GM18873 (cell line): Measurements from ENCODE around the gene NDUFA11.
"Not testable (repeated sequence)": the region's sequence is repeated elsewhere in the genome, so short reads cannot be mapped to it uniquely, and the experiment has no call there.

Experiments used
- ATAC-seq: cut with Tn5 transposase; IDR thresholded peaks from one replicate; pipeline ENCODE4 v1.9.1; 2021; ENCODE audit warnings: mild to moderate bottlenecking, moderate library complexity, moderate number of reproducible peaks; ENCODE audit not compliant: unreplicated experiment, low FRiP score

The NDUFA11 gene

GRCh38 chr19:5864725-5865486, 38.7 kb downstream of the NDUFA11 start:
- no peak for ATAC-seq

- ATAC-seq, result no peak
Measured at GRCh38 chr19:5864013-5864720, 39.4 kb downstream of the NDUFA11 start.

GRCh38 chr19:5863030-5863665, 40.4 kb downstream of the NDUFA11 start:
- no peak for ATAC-seq

DNA sequence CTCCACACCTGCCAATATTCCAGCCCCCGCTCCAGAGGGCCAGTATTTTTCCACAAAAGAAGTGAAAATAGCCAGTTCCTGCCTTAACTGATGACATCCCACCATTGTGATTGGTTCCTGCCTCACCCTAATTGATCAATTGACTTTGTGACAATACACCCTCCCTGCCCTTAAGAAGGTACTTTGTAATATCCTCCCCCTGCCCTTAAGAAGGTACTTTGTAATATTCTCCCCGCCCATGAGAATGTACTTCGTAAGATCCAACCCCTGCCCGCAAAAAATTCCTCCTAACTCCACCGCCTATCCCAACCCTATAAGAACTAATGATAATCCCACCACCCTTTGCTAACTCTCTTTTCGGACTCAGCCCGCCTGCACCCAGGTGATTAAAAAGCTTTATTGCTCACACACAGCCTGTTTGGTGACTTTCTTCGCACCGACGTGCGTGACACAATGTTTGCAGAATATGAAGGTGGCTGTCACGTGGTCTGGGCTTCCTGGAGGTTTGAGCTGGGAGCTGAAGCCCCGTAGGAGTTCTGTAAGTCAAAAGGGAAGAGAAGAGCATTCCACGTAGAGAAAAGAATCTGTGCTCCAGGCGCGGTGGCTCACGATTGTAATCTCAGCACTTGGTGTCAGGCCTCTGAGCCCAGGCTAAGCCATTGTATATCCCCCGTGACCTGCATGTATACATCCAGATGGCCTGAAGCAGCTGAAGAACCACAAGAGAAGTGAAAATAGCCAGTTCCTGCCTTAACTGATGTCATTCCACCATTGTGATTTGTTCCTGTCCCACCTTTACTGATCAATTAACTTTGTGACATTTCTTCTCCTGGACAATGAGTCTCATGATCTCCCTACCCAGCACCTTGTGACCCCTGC, 46.1 kb downstream of the NDUFA11 start:
- no peak for ATAC-seq

- ATAC-seq, result not testable (repeated sequence)
Measured at GRCh38 chr19:5855151-5855550, 48.4 kb downstream of the NDUFA11 start.

GRCh38 chr19:5854121-5854520, 49.5 kb downstream of the NDUFA11 start:
- ATAC-seq, result not testable (repeated sequence)

DNA sequence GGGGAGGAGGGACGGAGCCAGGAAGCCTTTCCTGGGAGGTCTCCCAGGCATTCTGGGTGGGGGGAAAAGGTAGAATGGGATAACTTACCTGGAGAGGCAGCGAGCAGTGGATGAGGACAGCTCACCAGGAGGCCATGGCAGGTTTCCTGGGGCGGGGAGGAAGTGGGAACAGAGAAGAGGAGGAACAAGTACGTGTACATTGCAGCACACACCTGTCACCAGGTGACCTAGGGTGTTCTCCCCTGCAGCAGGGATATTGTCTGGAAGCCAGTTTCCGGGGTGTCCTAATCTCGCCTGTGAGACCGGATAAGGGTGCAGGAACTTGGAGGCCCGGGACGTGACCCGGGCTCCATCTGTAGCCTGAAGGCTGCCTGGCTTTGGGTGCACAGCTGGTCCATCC, 52.3 kb downstream of the NDUFA11 start, which contains the start of gene FUT3:
Gene FUT3, minus strand, starts transcription at position 148 of the 400 bp plus-strand sequence.
- no peak for ATAC-seq

DNA sequence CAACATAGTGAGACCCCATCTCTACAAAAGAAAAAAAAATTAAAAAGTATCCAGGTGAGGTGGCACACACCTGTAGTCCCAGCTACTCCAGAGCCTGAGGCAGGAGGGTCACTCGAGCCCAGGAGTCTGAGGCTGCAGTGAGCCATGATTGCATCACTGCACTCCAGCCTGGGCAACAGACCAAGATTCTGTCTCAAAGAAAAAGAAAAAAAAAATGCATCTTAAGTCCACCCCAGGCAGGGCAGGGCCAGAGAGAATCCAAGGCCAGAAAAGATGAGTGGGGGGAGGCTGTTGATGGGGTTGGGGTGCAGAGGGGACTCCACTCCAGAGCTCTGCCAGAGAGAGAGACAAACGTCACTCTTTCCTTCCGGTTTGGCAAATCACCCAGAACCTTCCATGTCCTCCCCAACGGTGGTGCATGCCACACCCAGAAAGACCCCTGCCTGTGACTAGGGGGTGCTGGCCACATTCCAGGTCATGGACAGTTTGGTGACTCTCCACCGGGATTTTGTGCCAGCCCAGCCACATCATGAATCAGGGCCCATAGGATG, 52.8 kb downstream of the NDUFA11 start:
- ATAC-seq, result no peak

DNA sequence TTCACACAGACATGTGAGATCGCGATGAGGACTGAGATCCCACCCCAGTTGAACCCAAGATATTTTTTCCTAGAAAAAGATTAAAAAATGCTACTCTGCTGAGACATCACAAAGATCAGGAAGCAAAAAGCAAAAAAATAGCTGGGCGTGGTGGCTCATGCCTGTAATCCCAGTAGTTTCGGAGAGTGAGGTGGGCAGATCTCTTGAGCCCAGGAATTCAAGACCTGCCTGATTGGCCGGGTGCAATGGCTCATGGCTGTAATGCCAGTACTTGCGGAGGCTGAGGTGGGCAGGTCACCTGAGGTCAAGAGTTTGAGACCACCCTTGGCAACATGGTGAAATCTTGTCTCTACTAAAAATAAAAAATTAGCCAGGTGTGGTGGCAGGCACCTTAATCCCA, 53.4 kb downstream of the NDUFA11 start:
- ATAC-seq, result no peak

- ATAC-seq, result not testable (repeated sequence)
Measured at GRCh38 chr19:5848621-5849020, 55.0 kb downstream of the NDUFA11 start.

- not testable (repeated sequence) for ATAC-seq
Measured at GRCh38 chr19:5847846-5848245, 55.7 kb downstream of the NDUFA11 start.
